HG03025 (cell line): Measurements from ENCODE around the gene UBTF.
"Not testable (repeated sequence)": the region's sequence is repeated elsewhere in the genome, so short reads cannot be mapped to it uniquely, and the experiment has no call there.

Experiments used
- ATAC-seq: cut with Tn5 transposase; IDR thresholded peaks from one replicate; pipeline ENCODE4 v1.9.1; 2021; ENCODE audit warnings: mild to moderate bottlenecking, moderate library complexity; ENCODE audit not compliant: unreplicated experiment, low FRiP score

The UBTF gene

DNA sequence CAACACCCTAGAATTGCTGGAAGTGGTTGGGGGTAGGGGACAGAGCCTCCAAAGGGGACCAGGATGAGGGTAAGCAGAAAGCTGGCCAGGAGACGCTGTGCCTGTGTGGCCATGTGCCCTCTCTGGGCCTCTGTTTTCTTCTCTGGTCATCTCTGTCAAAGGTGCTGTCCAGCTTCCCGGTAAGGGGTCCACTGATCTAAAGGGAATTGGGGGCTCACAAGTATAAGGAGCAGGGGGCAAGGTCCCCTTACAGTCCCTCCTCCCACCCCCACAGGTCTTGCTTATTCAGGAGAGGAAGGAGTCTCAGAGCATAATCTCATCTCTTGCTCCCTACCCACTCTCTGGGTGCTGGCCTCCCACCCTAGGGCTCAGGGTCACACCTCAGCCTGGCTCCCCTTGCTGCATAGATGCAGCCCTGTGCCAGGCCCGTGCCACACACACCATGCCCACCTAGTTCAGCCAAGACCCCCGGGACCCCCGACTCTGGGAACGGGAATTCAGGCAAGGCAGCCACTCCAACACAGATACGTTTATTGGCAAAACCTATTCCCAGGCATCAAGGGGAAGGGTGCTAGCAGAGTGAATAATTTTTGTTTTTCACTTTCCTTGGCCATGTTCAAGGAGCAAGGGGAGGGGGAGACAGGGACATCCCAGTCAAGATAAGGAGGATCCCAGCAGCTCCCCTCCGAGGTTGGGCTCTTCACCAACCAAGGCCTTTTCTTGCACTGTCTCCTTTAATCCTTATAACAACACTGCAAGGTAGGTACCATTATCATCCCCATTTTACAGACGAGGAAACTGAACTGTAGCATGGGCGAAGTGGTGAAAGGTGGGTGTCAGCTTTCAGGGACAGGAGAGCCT lies 28.6 kb upstream of the UBTF start:
- no peak for ATAC-seq

DNA sequence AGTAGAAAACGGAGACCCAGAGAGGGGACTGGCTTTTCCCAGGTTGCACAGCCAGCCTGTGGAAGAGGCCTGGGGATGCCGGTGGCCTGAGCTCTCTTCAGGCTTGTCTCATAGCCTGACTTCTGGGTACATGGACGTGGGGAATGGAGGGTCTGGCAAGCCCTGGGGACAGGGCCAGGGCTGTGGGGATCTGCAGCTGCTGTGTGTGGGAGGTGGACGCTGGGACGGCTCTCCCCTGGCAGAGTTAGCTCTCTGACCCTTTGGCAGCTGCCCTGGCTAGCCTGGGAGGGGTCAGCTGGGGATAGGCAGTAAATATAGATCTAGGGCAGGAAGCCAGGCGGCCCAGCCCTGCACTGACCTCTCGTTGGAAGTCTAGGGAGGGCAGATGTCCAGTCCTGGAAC lies 28.0 kb upstream of the UBTF start:
- ATAC-seq: no peak

GRCh38 chr17:44241106-44241624 lies 21.7 kb upstream of the UBTF start:
- no peak for ATAC-seq

DNA sequence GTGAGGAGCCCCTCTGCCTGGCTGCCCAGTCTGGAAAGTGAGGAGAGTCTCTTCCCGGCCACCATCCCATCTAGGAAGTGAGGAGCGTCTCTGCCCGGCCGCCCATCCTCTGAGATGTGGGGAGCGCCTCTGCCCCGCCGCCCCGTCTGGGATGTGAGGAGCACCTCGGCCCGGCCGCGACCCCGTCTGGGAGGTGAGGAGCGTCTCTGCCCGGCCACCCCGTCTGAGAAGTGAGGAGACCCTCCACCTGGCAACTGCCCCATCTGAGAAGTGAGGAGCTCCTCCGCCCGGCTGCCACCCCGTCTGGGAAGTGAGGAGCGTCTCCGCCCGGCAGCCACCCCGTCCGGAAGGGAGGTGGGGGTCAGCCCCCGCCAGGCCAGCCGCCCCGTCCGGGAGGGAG lies 18.4 kb upstream of the UBTF start:
- ATAC-seq: not testable (repeated sequence)

GRCh38 chr17:44236444-44236991 lies 17.0 kb upstream of the UBTF start:
- ATAC-seq: no peak

DNA sequence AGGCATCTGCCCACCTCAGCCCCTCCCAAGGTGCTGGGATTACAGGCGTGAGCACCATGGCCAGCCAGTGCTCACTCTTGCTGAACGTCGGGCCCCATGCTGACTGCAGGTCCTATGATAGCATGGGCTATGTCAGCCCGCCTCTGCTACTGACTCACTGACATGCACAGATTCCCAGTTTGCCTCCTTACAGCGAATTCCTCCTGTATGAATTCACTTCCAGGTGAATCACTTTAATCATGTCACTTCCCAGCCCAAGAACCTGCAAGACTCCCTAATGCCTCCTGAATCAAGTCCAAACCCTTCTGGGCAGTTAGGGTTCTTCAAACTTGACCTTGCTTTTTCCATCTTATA lies 16.1 kb upstream of the UBTF start:
- ATAC-seq: no peak

GRCh38 chr17:44233582-44233981 lies 14.1 kb upstream of the UBTF start:
- ATAC-seq: no peak

DNA sequence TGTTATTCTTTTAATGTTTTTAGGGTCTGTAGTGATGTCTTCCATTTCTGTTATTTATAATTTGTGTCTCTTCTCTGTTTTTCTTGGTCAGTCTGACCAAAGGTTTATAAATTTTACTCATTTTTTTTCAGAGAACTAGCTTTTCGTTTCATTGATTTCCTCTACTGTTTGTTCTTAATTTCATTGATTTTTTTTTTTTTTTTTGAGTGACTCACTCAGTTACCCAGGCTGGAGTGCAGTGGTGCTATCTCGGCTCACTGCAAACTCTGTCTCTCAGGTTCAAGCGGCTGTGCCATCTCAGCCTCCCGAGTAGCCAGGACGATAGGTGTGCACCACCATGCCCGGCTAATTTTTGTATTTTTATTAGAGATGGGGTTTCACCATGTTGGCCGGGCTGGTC lies 12.6 kb upstream of the UBTF start:
- no peak for ATAC-seq

GRCh38 chr17:44230140-44230539 lies 10.7 kb upstream of the UBTF start:
- no peak for ATAC-seq

DNA sequence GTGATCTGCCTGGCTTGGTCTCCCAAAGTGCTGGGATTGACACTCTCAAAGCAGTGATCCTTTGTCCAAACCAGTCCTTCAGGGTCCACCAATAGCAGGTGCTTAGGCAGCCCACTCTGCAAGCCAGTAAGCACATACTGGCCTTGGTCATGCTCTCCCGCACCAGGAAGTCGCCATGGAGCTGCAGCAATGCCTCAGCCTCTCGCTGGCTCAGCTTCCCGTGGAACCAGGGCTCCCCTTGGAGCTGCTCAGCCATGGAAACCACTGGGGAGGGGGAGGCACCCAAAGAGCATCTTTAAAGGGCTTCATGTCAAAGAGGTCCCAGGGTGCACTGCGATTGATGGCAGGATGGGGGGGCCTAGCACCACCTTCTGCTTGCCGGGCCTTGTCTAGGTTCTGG lies 9.6 kb upstream of the UBTF start:
- ATAC-seq: no peak

- ATAC-seq: no peak
These were observed 4.1 kb upstream of the UBTF start for GRCh38 chr17:44223541-44224071.

DNA sequence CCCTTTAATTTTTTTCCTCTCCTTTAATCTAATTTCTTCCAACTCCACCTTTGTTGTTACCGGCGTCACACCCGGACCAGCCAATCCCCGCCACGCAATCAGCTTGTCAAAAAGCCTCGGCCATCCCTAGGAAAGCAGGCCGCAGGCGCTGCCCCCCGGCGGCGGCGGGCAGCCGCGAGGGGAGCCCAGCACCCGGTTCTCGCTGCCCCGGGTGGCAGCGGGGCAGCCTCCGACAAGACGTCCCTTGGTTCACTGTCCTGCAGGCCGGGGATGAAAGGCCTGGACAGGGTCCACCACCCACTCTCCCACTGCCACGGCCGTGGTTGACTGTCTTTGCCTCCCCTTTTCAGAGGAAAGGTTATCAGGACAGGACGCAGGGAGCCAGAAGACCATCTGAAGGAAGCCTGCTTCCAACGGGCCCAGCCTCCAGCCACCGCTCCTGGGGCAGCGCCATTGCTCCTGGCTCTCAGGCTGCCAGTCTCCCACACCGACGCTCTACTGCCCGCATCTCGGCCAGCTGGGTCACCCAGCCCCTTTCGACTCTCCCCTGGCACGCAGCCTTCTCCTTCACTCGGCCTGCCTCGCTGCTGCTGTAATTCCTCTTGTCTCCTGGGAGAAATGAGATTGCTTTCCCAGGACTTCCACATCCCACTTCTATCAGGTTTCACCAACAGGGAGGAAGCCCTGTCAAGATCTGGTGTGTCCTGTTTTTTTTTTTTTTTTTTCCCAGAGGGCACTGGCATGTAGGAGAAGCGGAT lies 2.8 kb upstream of the UBTF start:
- ATAC-seq: no peak

GRCh38 chr17:44221862-44222111 lies 2.3 kb upstream of the UBTF start:
- no peak for ATAC-seq

GRCh38 chr17:44221084-44221861 lies 1.8 kb upstream of the UBTF start:
- ATAC-seq: no peak

- peak; percentile 6 for ATAC-seq
These were observed 973 bp upstream of the UBTF start for GRCh38 chr17:44220213-44221083.

GRCh38 chr17:44219108-44219615 lies 313 bp downstream of the UBTF start:
- ATAC-seq: peak; percentile 22

DNA sequence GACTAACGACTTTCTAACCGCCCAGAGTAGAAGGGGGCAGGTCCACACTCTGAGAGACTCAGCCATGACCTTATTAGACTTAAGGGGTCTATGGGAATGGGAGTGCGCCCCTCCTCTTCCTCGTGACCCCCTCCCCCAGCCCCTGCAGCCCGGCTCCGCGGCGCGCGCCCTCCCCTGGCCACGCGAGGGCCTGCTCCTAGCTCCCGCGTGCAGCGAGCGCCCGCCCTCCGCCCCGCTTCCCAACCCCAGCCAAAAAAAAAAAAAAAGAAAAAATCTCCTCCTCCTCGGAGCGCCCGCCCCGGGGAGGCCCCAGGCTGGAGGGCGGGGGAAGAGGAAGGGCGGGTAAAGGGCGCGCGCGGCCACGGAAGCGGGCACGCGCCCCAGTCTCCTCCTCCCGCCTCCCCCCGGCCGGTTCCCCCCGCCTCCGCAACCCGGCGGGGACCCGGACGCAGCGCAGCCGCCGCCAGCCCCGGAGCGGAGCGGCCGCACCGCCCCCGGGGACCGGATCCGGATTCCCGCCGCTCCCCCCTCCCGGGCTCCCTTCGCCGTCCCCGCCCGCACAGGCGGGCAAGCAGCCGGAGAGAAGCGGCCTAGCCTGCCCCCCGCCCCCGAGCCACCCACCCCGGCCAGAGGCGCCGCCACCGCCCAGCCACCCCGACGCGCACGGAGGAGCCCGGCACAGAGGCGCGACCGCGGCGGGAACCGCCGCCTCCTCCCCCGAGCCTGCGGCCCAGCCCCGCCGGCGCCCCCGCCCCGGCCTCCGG lies 949 bp downstream of the UBTF start:
- ATAC-seq: peak; percentile 39

- no peak for ATAC-seq
These were observed 1.6 kb downstream of the UBTF start for GRCh38 chr17:44217738-44218343.
